GM18909 (cell line): ENCODE data around the gene EHBP1.

Source experiments
- ATAC-seq: cut with Tn5 transposase; IDR thresholded peaks from one replicate; pipeline ENCODE4 v1.9.1; 2021; ENCODE audit warnings: mild to moderate bottlenecking; ENCODE audit not compliant: unreplicated experiment, poor library complexity

The EHBP1 gene

GRCh38 chr2:62774555-62775366, 69.2 kb downstream of the EHBP1 start:
- ATAC-seq = no peak

- no peak for ATAC-seq
Observed at GRCh38 chr2:62775367-62775668, 69.8 kb downstream of the EHBP1 start.

GRCh38 chr2:62783679-62784078, 78.2 kb downstream of the EHBP1 start:
- ATAC-seq = no peak

- no peak for ATAC-seq
Observed at GRCh38 chr2:62784341-62784740, 78.8 kb downstream of the EHBP1 start.

- ATAC-seq = peak; percentile 60
Observed at GRCh38 chr2:62785216-62785615, 79.7 kb downstream of the EHBP1 start.

- no peak for ATAC-seq
Observed at GRCh38 chr2:62785810-62786597, 80.5 kb downstream of the EHBP1 start.

GRCh38 chr2:62787386-62787785, 81.9 kb downstream of the EHBP1 start:
- peak; percentile 79 for ATAC-seq

GRCh38 chr2:62789518-62789917, 84.0 kb downstream of the EHBP1 start:
- ATAC-seq = no peak

- no peak for ATAC-seq
Observed at GRCh38 chr2:62789918-62790317, 84.4 kb downstream of the EHBP1 start.

GRCh38 chr2:62792408-62792807, 86.9 kb downstream of the EHBP1 start:
- no peak for ATAC-seq

- no peak for ATAC-seq
Observed at GRCh38 chr2:62793213-62793612, 87.7 kb downstream of the EHBP1 start.

- no peak for ATAC-seq
Observed at GRCh38 chr2:62794791-62795190, 89.3 kb downstream of the EHBP1 start.

GRCh38 chr2:62795341-62795740, 89.8 kb downstream of the EHBP1 start:
- no peak for ATAC-seq

- ATAC-seq = no peak
Observed at GRCh38 chr2:62797107-62797506, 91.6 kb downstream of the EHBP1 start.

GRCh38 chr2:62800618-62801017, 95.1 kb downstream of the EHBP1 start:
- peak; percentile 68 for ATAC-seq

GRCh38 chr2:62801110-62801509, 95.6 kb downstream of the EHBP1 start:
- ATAC-seq = no peak

GRCh38 chr2:62801814-62802523, 96.5 kb downstream of the EHBP1 start:
- no peak for ATAC-seq

- ATAC-seq = no peak
Observed at GRCh38 chr2:62803961-62804360, 98.4 kb downstream of the EHBP1 start.

GRCh38 chr2:62806231-62806630, 100.7 kb downstream of the EHBP1 start:
- no peak for ATAC-seq

GRCh38 chr2:62808554-62808953, 103.0 kb downstream of the EHBP1 start:
- ATAC-seq = no peak

- ATAC-seq = no peak
Observed at GRCh38 chr2:62811086-62811485, 105.6 kb downstream of the EHBP1 start.
